Measurements from ENCODE around the gene RARB.

Gene RARB

DNA sequence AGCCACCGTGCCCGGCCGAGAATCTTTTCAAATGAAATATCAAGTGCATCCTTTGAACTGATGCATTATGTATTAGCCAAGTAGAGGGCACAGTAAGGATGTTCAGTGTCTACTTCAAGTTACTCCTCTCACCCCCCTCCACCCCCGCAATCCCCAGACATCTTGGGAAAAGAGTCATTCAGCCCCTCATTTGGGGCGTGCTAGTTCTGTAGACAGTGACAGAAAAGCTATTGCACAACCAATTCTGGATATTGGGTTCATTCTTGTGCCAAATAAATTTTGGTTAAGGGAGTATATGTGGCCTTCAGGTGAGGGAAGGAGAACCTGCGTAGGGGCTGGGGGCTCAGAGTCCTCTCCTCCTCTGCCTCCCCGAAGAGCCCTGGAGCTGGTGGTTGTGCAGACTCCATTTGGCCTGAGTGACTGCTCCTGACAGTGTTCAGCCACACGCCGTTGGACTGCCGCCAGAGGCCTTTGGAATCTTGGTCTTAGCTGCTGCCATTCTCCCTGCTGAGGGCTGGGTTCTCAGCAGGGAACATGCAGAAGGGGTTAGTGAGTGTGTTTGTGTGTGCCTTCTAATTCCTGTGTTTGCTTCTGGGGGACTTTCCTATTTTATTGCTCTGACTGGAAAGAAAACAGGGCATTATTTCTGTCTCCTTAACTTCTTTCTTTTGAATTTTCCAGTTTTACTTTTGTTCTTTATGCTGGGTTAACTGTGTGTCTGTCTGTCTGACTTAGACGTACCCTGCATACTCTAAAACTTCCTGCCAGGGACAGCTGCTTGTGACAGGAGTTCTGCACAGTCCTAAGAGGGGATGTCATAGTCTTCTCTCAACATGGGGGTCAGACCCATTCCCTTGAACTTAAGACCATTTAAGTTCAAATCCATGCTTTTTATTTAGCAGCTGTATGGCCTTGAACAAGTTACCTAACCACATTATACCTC, 21.0 kb downstream of the RARB start:
- DNase-seq = no peak

DNA sequence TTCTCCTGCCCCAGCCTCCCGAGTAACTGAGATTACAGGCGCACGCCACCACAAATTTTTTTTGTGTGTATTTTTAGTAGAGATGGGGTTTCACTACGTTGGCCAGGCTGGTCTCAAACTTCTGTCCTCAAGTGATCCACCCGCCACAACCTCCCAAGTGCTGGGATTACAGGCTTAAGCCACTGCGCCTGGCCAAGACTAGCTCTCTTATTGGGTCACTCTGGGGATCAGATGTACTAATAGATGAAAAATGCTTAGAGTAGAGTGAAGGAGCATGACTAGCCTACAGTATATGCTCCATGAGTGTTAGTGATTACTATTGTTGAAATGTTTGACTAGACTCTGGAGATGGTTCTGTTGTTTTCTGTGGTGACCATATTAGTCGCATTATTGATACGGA, 21.8 kb downstream of the RARB start:
- no peak for DNase-seq

DNA sequence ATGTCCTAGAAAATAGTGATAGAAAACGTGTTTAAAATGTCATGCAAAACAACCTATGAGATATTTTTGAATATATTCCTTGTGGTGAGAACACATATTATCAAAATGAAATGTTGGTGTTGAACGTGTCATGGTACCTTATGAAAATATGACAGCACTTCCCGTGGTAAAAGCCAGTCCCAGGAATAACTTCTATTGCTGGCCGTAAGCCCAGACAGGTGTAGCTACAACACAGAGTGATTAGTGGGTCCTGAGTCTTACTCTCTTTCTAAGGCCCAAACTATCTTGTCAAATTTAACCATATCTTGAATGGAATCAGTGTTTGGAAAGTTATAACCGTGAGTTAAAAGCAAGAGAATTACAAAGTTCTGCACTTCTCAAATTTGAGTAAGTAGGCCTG, 24.1 kb downstream of the RARB start:
- DNase-seq = no peak

DNA sequence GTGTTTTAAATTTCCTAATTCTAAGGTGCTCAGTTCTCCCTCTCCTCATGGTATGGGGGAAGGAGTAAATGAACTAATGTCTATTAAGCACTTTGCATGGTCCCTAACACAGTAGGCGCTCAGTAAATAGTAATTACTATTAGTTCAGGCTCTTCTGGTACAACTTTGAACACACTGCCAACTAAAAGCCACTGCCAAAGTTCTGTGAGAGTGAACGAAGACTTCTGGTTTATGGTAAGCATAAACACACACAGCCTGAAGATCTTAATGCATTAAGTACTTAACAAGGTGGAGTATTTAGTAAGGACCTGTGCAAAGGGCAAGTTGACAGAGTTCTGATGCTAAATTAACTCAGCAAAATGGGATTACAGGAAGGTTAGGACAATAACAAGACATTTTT, 24.7 kb downstream of the RARB start:
- DNase-seq = no peak

DNA sequence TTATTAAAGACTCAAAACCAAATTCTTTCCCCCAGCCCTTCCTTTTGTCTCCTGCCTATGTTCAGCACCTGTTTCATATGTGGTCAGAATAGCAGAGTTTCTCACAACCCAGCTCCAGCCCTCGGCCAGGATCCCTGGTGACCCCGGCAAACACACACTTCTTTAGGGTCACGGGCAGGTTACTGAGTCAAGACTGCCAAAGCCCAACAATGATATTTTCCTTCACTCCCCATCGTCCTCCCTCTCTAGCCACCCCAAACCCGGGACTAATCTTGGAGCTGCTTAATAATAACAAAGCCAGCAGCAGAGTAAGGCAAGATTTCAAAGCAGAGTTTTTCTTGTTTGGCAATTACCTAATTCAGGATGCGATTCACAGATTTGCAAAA, 25.5 kb downstream of the RARB start:
- no peak for DNase-seq

DNA sequence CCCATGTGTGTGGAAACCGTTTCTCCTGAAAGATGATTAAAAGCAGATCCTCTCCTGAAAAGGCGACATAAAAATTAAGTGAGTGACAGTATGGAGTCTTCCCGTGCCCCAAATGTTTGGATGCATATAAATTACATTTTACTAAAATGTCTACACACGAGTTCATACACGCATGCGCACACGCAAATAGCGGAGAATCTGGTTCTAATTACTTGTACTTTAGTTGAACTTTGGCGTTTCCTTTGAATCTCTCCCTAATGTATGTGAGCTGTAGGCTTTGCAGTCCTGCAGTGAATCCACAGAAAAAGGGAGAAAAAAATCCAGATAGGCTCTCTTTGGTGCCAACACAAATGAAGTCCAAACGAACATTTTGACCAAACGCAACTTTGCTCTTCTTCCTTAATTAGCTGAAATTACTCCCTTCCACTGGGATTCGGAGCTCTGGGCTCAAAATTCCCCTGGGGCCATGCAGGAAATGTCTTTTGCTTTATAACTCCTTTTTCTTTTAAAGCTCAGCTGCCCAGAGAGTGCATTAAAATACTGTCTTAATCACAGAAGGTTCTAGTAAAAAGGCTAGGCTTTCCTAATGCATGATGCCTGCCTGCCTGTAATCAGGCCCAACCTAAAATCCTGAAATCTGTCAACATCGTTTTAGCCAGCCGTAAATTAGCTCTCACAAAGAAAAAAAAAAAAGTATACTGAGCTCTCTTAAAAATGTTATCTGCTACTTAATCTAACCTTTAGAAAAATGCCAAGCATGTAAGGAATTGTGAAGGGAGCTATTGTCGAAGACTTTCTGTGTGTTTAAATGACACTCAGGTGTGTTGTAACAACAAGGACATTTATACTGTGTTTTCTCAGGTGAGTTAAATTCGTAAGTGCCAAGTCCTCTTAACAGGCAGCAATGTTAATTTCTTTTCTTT, 26.2 kb downstream of the RARB start:
- DNase-seq = no peak

DNA sequence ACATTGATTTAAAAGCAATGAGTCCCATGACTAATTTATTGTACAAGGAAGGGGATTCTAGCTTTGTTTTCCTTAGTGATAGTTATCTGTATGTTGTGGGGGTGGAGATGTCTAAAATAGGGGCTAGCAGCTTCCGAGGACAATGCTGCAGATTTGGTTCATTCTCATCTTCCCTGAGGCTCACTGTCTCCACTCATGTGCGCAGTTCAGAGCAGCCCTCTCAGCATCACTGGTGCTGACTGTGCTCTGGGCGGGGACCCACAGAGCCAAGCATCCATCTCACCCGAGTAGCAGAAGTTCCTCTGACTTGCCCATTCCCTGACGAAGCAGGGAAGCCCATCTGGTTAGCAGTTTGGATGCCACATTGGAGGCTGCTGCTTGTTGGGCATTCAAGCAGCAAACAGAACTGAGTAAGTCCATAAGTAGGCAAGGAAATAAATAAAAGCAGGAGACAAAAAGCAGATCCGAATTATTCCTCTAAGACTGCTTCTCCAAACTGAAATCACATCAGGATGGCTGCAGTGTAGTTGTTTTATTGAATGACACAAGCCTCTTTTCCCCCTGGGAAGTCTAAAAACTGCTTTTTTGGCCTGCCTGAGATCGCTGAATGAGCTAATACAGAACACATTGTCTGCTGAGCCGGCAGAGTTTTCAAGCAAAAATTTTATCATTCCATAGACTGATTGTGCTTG, 27.5 kb downstream of the RARB start:
- no peak for DNase-seq

DNA sequence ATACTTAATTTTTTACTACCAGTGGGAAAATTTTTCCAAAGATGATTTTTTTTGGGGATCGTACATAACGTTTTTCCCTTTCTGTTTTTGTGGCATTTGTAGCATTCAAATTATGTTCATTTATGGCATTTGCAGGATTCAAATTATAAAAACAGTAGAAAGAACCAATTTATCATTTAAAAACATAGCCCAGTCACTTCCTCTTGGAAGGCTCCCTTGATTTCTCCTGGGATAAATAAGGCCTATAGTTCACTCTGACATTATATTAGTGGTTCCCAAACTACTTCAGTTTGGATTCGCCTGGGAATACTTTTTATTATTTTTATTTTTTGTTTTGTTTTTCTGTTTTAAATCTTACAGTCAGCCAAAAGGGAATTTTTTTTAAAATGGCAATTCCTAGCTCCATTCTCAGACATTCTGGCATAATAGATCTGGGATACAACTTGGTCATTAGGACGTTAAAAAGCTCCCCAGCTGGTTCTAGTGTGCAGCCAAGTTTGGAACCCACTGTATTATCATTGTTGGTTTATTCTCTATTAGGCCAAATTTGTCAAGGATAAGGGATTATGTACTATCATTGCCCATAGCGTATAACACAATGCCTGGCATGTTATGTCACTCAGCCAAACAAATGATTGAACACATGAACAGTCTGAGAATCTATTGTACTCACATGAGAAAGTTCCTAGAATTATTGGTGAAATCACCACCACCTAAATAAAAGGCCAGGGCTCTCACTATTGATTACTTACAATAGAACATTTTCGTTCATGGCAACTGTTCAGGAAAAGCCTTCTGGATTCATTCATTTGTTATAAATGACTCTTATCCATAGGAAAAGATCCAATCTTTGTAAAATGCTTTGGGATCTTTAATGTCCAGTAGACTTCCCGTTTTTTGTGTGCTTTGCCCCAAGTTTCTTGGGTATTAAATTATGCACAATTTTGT, 28.9 kb downstream of the RARB start:
- DNase-seq = no peak

DNA sequence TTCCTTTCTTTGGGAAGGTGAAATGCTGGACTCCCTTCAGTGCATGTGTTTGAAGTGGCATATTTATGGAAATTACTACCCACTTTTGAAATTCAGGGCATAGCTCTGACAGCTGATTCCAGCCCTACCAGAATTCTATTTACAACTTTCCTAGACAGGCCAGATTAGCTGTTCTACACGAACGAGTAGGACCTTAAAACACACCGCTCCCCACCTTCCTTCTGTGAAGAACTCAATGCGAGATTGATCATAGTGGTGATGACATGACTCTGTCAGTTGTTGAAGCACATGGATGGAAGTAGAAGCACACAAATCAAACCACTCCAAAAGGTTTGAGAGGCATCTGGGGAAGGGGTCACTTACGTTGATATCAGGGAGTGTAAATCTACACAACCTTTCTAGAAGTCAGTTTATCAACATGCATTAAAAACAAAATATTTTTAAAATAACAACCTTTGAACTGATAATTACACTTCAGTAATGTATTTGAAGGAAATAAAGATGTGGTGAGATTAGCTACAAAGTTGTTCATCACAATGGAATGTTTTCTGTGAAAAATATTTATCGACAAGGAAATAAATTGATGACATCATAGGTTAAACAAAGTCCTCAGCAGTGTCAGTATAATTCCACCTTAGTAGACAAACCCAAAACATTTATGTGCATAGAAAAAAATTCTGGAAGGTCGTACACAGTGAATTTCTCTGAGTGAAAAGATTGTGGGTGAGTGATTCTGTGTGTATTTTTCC, 29.8 kb downstream of the RARB start:
- no peak for DNase-seq

DNA sequence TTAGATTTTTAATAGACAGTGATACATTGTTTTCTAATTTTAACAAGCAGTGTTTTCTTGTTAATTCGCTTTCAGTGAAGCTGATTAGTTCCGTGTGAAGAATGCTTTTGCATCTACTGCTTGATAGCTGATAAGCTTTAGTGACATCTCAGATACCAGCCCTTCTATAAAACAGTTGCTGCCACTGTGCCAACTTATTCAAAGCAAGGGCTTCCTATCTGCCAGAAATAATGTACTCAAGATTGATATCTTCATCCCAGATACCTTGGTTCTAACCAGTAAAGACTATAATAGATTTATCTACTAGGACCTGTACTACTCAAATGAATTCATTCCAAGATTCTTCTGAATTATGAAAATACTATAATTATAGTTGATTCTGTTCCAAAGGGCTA, 30.4 kb downstream of the RARB start:
- no peak for DNase-seq

DNA sequence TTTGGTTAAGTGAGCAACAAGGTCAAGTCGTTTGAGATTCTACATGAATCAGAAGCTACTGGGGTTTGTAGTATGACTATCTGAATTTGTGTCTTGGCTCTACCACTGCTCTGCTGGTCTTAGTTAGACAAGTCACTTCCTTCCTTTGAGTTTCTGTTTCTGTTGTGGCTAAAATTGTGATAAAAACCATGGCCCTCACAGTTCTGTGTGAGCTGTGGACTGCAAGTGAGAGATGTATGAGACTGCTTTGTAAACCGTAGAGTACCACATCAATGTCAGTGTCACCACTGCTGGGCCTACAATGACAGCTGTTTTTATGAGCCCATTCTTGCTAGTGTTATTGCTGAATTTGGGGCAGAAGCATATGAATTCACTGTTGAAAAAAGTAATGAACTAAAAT, 32.7 kb downstream of the RARB start:
- DNase-seq = no peak

DNA sequence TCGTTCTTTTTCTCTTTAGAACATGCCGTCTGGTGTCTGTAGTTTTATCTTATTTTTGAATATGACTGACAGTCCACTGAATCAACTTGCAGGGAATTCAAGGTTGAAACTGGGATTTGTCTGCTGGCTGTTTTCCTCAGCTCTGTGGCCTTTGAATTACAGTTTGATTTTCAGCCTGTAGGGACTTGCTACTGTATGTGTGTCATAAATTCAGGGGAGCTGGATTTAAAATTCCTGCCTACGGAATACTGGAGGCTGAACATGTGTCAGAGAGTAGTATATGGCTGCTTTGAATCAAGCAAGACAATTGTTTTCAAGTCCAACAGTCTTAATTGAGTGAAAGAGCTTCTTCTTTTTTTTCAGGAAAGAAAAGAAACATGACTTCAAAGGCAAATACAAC, 33.9 kb downstream of the RARB start:
- no peak for DNase-seq

DNA sequence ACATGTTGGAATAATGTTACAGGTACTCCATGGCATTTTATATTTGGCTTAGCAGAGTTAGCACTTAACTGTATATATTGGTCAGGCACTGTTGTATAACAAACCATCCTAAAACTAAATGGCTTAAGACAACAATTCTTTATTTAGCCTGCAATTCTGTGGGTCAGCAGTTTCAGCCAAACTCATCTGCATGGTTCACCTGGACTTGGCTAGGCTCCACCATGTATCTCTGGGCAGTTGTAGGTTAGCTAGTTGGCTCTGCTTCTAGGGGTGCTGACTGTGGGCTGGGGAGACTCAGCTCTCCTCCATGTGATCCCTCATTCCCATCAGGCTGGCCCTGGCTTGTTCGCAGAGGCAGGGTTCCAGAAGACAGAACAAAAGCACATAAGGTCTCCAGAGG, 34.4 kb downstream of the RARB start:
- no peak for DNase-seq

DNA sequence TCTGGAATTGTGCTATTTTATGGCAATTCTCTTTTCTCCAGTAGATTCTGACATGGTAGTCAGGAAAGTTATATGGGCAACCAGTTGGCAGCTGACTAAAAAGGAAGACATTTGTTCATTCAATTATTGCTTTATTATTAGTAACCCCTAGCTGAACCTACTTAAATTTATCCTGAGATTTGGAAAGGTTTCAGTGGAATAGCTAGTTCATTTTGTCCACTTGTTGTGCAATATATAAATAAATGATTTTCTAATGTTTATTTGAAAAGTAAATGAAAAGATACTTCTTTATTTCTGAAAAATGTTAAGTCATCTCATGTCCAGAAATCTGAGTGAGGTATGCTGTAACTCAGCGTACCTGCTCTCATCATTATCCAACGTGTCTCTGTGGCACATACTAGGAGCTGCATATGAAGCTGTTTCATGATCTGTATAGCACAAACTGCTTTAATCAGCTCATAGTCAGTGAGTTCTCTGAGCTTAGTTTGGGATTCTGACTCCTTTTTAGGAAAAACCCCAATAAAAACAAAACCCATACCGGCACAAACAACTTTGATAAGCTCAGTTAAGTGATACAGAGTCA, 35.9 kb downstream of the RARB start:
- DNase-seq = no peak

DNA sequence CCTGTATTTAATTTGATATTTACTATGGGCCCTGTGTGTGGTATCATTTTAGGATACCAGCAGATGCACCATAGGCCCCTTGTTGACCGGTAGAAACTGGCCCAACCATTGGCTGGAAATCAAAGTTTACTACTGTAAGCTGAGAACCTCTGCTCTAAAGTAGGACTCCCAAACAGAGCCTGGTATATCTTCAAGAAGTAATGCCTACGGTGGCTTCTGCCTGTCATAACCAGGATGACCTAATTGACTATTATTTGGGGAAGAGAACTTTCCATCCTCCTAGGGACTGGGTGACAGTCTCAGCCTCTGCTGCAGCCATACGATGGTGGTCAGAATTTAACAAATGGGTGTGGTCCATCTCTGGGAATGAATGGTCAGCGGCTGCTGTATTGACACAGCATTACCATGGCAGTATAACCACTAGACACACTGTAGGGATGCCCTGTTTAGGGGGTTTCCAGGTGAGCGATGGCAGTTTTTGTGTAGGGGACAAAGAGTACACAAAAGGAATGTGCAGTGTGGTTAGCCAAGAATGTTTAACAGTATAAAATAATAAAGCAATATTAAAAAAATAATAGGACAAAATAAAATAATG, 37.3 kb downstream of the RARB start:
- no peak for DNase-seq

DNA sequence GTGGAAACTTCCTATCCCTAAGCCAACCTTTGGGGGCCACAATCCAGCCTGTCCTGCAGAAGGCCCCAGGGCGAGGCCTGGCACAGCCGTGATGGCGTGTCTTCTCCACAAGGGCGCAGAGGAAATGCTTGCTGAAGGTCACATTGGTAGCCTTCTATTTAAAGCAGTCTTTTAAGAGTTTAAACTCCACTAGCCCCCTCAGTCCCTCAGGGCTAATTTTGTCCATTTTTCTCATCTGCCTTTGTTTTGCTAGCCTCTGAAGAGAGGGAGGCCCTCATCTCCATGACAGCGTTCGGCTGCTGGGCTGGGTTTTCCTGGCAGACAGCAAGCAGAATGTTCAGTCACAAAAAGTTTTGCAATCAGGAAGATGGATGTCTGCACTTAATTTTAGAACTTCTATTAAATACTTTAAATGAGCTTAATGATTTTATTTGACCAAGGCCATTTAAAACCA, 40.8 kb downstream of the RARB start:
- no peak for DNase-seq

DNA sequence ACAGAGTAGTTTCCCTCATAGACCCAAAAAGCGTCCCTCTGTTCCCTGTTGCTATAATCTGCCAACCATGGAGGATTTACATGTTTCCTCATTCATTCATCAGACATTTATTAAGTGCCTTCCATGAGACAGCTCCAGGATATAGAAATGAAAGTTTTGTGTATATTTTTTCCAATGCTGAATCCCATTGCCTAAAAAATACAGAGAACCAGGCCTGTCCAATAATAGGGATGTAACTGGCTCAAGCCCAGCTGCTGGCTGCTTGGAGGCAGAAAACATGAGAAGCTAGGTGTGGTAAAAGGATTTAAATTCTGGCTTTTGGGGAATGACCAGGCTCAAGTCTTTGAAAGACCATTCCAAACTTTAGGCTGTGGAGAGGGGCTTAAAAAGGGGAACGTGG, 41.5 kb downstream of the RARB start:
- DNase-seq = no peak

DNA sequence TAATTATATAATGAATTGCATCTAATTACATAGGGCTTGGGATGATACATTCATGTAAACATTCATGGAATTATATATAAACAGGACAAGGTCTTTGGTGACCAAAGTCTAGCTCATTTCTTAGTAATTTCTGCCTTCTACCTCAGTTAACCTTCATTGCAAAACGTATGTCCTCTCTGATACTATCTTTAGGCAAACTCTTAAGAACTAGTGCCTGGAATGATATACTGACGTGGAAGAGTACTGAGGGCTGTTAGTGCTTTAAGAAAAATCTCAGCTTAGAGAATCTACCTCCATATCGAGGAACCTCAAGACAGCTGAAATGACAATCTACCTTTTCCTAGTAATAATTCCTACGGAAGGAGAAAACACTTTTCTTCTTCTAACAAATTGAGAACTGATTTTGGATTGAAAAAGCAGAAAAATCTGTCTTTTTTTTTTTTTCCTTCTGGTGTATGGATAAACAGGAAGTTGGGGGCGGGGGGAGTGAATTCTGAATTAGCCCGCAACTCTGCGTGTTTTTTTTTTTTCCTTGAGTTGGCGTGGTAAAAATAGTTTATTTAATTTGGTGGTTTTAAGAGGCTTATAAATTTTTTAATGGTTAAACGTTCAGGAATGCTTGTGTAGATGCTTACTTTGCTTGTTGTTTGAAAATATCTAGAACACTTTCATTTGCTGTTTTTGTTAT, 43.2 kb downstream of the RARB start:
- no peak for DNase-seq

DNA sequence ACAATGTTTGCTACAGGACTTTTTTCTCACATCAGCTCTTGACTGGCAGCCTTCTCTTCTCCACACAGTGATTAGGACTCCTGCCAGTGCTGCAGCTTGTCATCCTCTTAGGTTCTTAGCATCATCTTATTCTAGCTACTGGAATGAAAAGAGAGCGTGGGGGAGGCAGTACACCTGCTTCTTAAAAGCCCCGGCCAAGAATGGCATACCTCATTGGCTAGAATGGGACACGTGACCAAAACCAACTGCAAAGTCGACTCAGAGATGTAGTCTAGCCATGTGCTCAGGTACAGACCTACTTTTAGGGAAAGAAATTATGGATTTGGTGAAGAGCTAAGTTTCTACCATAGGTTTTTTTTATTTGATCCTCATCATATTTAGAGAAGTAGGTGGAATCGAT, 44.1 kb downstream of the RARB start:
- no peak for DNase-seq

DNA sequence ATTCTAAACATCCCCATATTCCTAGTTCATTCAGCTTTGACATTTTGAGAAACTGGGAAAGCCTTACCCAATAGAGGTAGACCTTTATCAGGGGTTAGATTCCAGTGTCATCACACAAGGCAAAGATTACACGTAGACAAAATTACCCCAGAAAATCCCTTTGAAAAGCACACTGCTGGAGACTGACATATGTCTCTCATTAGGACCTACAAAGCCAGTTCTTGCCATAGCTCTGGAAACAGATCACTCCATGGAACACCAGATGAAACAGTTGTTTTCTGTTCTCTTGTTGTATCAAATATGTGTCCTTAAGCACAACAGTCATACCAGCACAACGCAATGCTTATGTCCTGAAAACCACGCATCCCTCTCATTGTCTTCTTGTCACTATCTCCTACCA, 44.7 kb downstream of the RARB start:
- DNase-seq = no peak

Measured in NCI-H2029 treated with DMSO at 0.1 percent for 48 hours (cell line).